SH-SY5Y (cell line): ENCODE measurements around the gene ENAH.

ENCODE experiments used
- GATA2 ChIP-seq: IDR thresholded peaks from 2 replicates; pipeline ENCODE4 v1.6.1; 2011; ENCODE audit warnings: mild to moderate bottlenecking, low read depth, low read length
- GATA3 ChIP-seq: IDR thresholded peaks from 2 replicates; pipeline ENCODE4 v1.6.1; 2011; ENCODE audit warnings: low read depth, mild to moderate bottlenecking, low read length, moderate library complexity

DNA sequence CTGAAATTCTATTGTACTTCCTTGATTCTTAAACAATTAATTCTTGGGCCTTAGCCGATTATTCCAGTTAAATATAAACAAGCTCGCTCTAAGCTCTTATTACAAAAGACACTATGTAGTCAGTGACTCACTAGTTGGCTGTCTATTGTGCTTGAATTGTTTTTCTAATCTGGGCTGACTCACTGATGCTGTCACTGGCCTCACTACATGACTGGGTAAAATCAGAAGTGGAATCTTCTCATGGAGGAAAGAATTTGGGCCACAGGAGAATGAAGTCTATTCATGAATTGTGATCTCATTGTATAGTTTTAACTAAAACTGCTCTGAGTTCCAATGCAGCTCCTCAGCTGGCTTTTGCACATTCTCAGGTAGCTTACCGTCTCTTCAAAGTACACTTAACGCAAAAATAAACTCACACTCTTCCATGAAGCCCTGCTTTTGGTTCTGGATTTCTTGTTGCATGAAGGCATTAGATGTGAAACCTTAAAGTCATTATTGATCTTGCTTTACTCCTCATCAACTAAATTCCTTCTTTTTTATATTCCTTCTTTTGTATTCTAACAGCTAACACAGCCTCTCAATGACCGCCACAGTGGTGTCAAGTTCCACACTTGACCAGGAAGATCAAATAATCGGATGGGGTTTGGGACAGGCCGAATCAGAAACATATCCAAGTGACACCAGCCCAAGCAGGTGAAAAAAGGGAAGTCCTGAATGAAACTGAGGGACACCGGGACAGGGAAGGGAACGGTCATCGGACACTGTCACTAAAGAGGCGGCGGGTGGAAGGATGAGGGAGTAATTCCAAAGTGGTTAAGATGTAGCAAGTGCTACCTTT is 144.2 kb downstream of the ENAH start:
- no peak for TF ChIP-seq GATA3
- TF ChIP-seq GATA2: no peak
